ENCODE results near the gene CHADL. TPM values are rescaled to one million over a fixed set of nuclear protein-coding genes. Genes with fewer than 3 reads are reported as not detected.

CHADL gene
- total RNA-seq, 4 donors from 2014 or later: 0.73 to 1.3 TPM; not detected in 2

DNA sequence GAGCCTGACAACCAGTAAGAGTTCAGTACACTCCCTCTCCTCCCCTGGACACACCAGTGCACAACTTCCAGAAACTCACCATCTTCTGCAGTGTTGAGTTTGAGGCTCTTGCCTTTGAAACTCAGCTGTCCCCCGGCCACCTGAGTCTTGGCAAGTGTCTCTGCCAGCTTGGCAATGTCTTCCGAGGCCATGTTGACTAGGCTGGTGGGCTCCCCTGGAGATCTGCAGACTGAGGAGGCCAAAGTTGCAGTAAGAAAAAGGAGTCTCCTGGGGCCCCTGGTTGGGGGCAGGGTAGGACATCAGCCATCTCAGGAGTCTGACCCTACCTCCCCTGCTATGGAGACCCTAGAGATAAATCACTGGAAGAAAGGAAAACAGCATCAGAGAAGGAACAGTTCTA, 40.1 kb upstream of the CHADL start:
- in situ Hi-C loops (cut with MboI; ENCODE audit: low sequenced_read_pairs in 4 of 4): loop anchor here in 1 of 4 donors (25.0 kb wide), 1 partner anchor 256 kb away; the partner anchor contains the start of gene POLR3H
- Histone ChIP-seq H3K4me1 (peaks cover 7 to 14% of the 10 kb centered on the region in 2 donors), H3K36me3 (peaks cover 0 to 78% of the 10 kb centered on the region in 2 donors), H3K27me3 (no peaks in the 10 kb centered on the region), H3K4me3 (no peak overlapping the region), H3K27ac (no peak overlapping the region), H3K9me3 (no peaks in the 10 kb centered on the region)
- no peak for TF ChIP-seq POLR2A (IDR thresholded peaks at IDR 0.05)
- no peak for TF ChIP-seq CTCF (IDR thresholded peaks at IDR 0.05 in 4 of 5, conservative IDR thresholded peaks at IDR 0.05 in 1 of 5)
- intact Hi-C loops (cut with DNase I; ENCODE audit: low total_unique reads): loop anchor here (10.0 kb wide), 1 partner anchor 804 kb away; no protein-coding TSS in a partner anchor
- no peak for DNase-seq
- no peak for ATAC-seq

GRCh38 chr22:41280065-41280464, 39.3 kb upstream of the CHADL start:
- Histone ChIP-seq H3K9me3 (no peaks in the 10 kb centered on the region), H3K4me3 (no peak overlapping the region), H3K27ac (no peak overlapping the region), H3K27me3 (no peaks in the 10 kb centered on the region), H3K36me3 (peaks cover 0 to 86% of the 10 kb centered on the region in 2 donors), H3K4me1 (peaks cover 4 to 7% of the 10 kb centered on the region in 2 donors)
- in situ Hi-C loops (cut with MboI; ENCODE audit: low sequenced_read_pairs in 4 of 4) (loop anchor here in 1 of 4 donors (25.0 kb wide), 1 partner anchor 257 kb away; the partner anchor contains the start of gene POLR3H), intact Hi-C loops (cut with DNase I; ENCODE audit: low total_unique reads) (loop anchor here (10.0 kb wide), 1 partner anchor 805 kb away; no protein-coding TSS in a partner anchor)
- DNase-seq: no peak
- TF ChIP-seq POLR2A (IDR thresholded peaks at IDR 0.05) (no peak), CTCF (IDR thresholded peaks at IDR 0.05 in 4 of 5, conservative IDR thresholded peaks at IDR 0.05 in 1 of 5) (no peak)
- no peak for ATAC-seq

- intact Hi-C loops (cut with DNase I; ENCODE audit: low total_unique reads) (no loop called here), in situ Hi-C loops (cut with MboI; ENCODE audit: low sequenced_read_pairs in 4 of 4) (loop anchor here in 1 of 4 donors (25.0 kb wide), 1 partner anchor 262 kb away; the partner anchor contains the start of gene POLR3H)
- H3K4me1 ChIP-seq: no peaks in the 10 kb centered on the region
- no peaks in the 10 kb centered on the region for H3K27me3 ChIP-seq
- TF ChIP-seq CTCF (IDR thresholded peaks at IDR 0.05 in 4 of 5, conservative IDR thresholded peaks at IDR 0.05 in 1 of 5) (no peak), POLR2A (IDR thresholded peaks at IDR 0.05) (no peak)
- peak in 1 of 2 donors; percentile 21 for ATAC-seq
- no peaks in the 10 kb centered on the region for H3K9me3 ChIP-seq
- H3K27ac ChIP-seq: no peak overlapping the region
- H3K4me3 ChIP-seq: no peak overlapping the region
- DNase-seq: no peak
- H3K36me3 ChIP-seq: peaks cover 0 to 86% of the 10 kb centered on the region in 2 donors
These were observed 34.1 kb upstream of the CHADL start for GRCh38 chr22:41274856-41275255.

- ATAC-seq (peak; percentile 27 to 66), DNase-seq (no peak)
- in situ Hi-C loops (cut with MboI; ENCODE audit: low sequenced_read_pairs in 4 of 4) (no loop called here), intact Hi-C loops (cut with DNase I; ENCODE audit: low total_unique reads) (no loop called here)
- Histone ChIP-seq H3K4me3 (no peak overlapping the region), H3K27ac (no peak overlapping the region), H3K9me3 (no peaks in the 10 kb centered on the region), H3K36me3 (peaks cover 0 to 86% of the 10 kb centered on the region in 2 donors), H3K27me3 (no peaks in the 10 kb centered on the region), H3K4me1 (no peaks in the 10 kb centered on the region)
- no peak for TF ChIP-seq CTCF (IDR thresholded peaks at IDR 0.05 in 4 of 5, conservative IDR thresholded peaks at IDR 0.05 in 1 of 5)
- TF ChIP-seq POLR2A (IDR thresholded peaks at IDR 0.05): no peak
These were observed 32.4 kb upstream of the CHADL start for GRCh38 chr22:41273128-41273527.

- peaks cover 0 to 88% of the 10 kb centered on the region in 2 donors for H3K36me3 ChIP-seq
- no peaks in the 10 kb centered on the region for H3K27me3 ChIP-seq
- no peak overlapping the region for H3K27ac ChIP-seq
- no peak overlapping the region for H3K4me3 ChIP-seq
- in situ Hi-C loops (cut with MboI; ENCODE audit: low sequenced_read_pairs in 4 of 4): no loop called here
- ATAC-seq (no peak), DNase-seq (no peak)
- intact Hi-C loops (cut with DNase I; ENCODE audit: low total_unique reads): no loop called here
- TF ChIP-seq POLR2A (IDR thresholded peaks at IDR 0.05) (no peak), CTCF (IDR thresholded peaks at IDR 0.05 in 4 of 5, conservative IDR thresholded peaks at IDR 0.05 in 1 of 5) (no peak)
- no peaks in the 10 kb centered on the region for H3K9me3 ChIP-seq
- H3K4me1 ChIP-seq: no peaks in the 10 kb centered on the region
These were observed 31.1 kb upstream of the CHADL start for GRCh38 chr22:41271787-41272186.
